Ectodermal cell (in vitro differentiated cells): Measurements from ENCODE around the gene BNIP2.

Source experiments
- H3K27ac ChIP-seq: 2 replicates; pipeline ENCODE4 v1.7.0; 2013; ENCODE audit warnings: mild to moderate bottlenecking, low read depth, low read length; ENCODE audit not compliant: insufficient read depth, poor library complexity, severe bottlenecking
- H3K27me3 ChIP-seq: 2 replicates; pipeline ENCODE4 v1.7.0; 2013; ENCODE audit warnings: mild to moderate bottlenecking, low read length; ENCODE audit not compliant: insufficient read depth, control insufficient read depth, poor library complexity, severe bottlenecking
- H3K36me3 ChIP-seq: one replicate; pipeline ENCODE4 v1.7.0; 2013; ENCODE audit warnings: low read length; ENCODE audit not compliant: control insufficient read depth, insufficient read depth
- H3K4me1 ChIP-seq: one replicate; pipeline ENCODE4 v1.7.0; 2013; ENCODE audit warnings: low read length; ENCODE audit not compliant: control insufficient read depth, insufficient read depth
- H3K4me3 ChIP-seq: 2 replicates; pipeline ENCODE4 v1.7.0; 2013; ENCODE audit warnings: low read depth, low read length, control low read depth; ENCODE audit not compliant: insufficient read depth
- H3K9me3 ChIP-seq: 2 replicates; pipeline ENCODE4 v1.7.0; 2013; ENCODE audit warnings: mild to moderate bottlenecking, low read length, moderate library complexity; ENCODE audit not compliant: control insufficient read depth
- WGBS, 2 experiments: methylation state at CpG; one replicate each; pipeline ENCODE4 v1.1.7; 2013; ENCODE audit warnings: missing lambda C conversion rate in 2 of 2; 5-methylcytosine and 5-hydroxymethylcytosine counted together

BNIP2 gene

GRCh38 chr15:59611276-59612260, 77.6 kb downstream of the BNIP2 start, which contains the start of gene GCNT3:
GCNT3 (plus strand) TSS chr15:59611783; CDS start chr15:59618239, 6,456 bp downstream.
- no peak within 1 kb of the TSS for H3K27ac ChIP-seq
- no peaks in the 10 kb centered on the region for H3K27me3 ChIP-seq
- no peaks in the 10 kb centered on the region for H3K4me1 ChIP-seq
- 86 to 87% methylated on average over 8 of the region's 8 CpGs for WGBS, 2 experiments
- no peak within 1 kb of the TSS for H3K4me3 ChIP-seq
- no peaks in the 10 kb centered on the region for H3K36me3 ChIP-seq
- no peaks in the 10 kb centered on the region for H3K9me3 ChIP-seq

GRCh38 chr15:59609730-59610712, 79.1 kb downstream of the BNIP2 start:
- Histone ChIP-seq H3K4me1 (no peaks in the 10 kb centered on the region), H3K36me3 (no peaks in the 10 kb centered on the region), H3K4me3 (no peak overlapping the region), H3K9me3 (no peaks in the 10 kb centered on the region), H3K27me3 (no peaks in the 10 kb centered on the region), H3K27ac (no peak overlapping the region)
- WGBS, 2 experiments = 86 to 87% methylated on average over 7 of the region's 7 CpGs
